ENCODE data around the gene SLC7A9. TPM values are rescaled to one million over a fixed set of nuclear protein-coding genes. Genes with fewer than 3 reads are reported as not detected.
"Not testable (repeated sequence)": the region's sequence is repeated elsewhere in the genome, so short reads cannot be mapped to it uniquely, and the experiment has no call there.

SLC7A9 gene
- total and polyA plus RNA-seq, 10 of the 15 experiments (the other 5 are each of a cell fraction or from before 2014, with no cell fraction given) = 0.13 to 0.17 TPM; not detected in 8

DNA sequence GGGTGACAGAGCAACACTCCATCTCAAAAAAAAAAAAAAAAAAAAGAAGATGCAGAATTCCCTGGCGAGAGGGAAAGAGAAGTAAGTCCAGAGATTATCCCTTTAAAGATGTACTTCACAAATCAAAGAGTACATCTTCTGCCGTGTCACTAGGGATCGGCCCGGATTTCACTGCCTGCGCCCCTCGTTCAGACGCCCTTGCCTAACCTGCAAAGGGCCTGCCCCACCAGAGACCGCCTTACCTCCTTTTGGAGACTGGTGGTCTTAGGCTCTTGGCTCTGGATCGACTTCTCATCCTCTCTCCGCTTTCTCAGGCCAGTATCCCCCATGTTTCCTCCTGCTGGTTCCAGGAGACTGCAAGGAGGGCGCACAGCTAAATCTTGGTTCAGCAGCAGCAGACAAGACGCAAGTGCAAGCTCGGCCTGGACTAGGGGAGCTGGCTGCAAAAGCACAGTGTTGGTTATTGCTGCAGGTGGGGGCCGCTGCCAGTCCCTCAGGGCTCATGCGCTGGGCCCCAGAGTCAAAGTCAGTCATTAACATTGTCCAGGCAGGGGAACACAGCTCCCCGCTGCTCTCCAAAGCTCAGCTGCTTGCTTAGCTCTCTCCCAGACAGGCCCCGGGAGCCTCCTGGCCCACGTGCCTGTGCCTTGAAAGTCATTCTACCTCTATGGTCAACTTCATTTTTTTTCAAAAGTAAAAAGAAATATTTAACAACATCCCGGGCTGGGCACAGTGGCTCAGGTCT lies 1.2 kb downstream of the SLC7A9 start:
- intact Hi-C loops (cut with micrococcal nuclease; ENCODE audit: unreplicated experiment) = no loop called here
- DNase-seq (ENCODE audit: low read depth, low spot score) = no peak
- ATAC-seq = no peak
- no peaks in the 10 kb centered on the region for H3K4me1 ChIP-seq (ENCODE audit: control insufficient read depth, insufficient read depth, low read length)
- no peaks in the 10 kb centered on the region for H3K27me3 ChIP-seq (replicated peaks in 1 of 2; ENCODE audit: control insufficient read depth in 2 of 2, insufficient read depth in 2 of 2, low read length in 1 of 2)
- H3K27ac ChIP-seq (ENCODE audit: control insufficient read depth, insufficient read depth) = no peak overlapping the region
- no peaks in the 10 kb centered on the region for H3K9me3 ChIP-seq (replicated peaks; ENCODE audit: control insufficient read depth, insufficient read depth, low read length)
- no peaks in the 10 kb centered on the region for H4K20me1 ChIP-seq (ENCODE audit: control insufficient read depth, insufficient read depth)
- CTCF ChIA-PET = no interaction called here
- H3K79me2 ChIP-seq (ENCODE audit: control insufficient read depth, insufficient read depth, low read length) = no peaks in the 10 kb centered on the region
- SMC1A ChIA-PET (ENCODE audit: uncharacterized antibody, unreplicated experiment) = no interaction called here
- in situ Hi-C loops (cut with MboI) = no loop called here
- no peak overlapping the region for H2AFZ ChIP-seq (ENCODE audit: control insufficient read depth, low read depth, low read length)
- H3K9ac ChIP-seq (ENCODE audit: control insufficient read depth, insufficient read depth, low read length) = no peak overlapping the region
- WGBS (ENCODE audit: insufficient coverage, insufficient replicate concordance, low lambda C conversion rate, missing lambda C conversion rate) = 57% methylated on average over 19 of the region's 19 CpGs
- POLR2A ChIA-PET = no interaction called here
- H3K4me2 ChIP-seq (ENCODE audit: control insufficient read depth, insufficient read depth) = no peak overlapping the region
- RAD21 ChIA-PET (ENCODE audit: unreplicated experiment) = no interaction called here
- BruUV-seq (replicated peaks) = no TSS peak
- H3K4me3 ChIP-seq = no peak overlapping the region
- TF ChIP-seq PAX5 (IDR thresholded peaks at IDR 0.05; ENCODE audit: borderline replicate concordance, low read depth, low read length) = no peak
- TF ChIP-seq HDGF (IDR thresholded peaks at IDR 0.05) = no peak
- TF ChIP-seq MYC (IDR thresholded peaks at IDR 0.05; ENCODE audit: insufficient read depth, insufficient read length, insufficient replicate concordance, low read length, severe bottlenecking) = no peak
- no peak for TF ChIP-seq ASH2L (IDR thresholded peaks at IDR 0.05; ENCODE audit: borderline replicate concordance, low read depth)
- no peak for TF ChIP-seq WRNIP1 (IDR thresholded peaks at IDR 0.05; ENCODE audit: borderline replicate concordance, low read depth, low read length)
- no peak for TF ChIP-seq MEF2B (IDR thresholded peaks at IDR 0.05; ENCODE audit: partially characterized antibody, poor library complexity, severe bottlenecking)
- no peak for TF ChIP-seq SIN3A (IDR thresholded peaks at IDR 0.05; ENCODE audit: low read depth, low read length)
- no peak for TF ChIP-seq BMI1 (IDR thresholded peaks at IDR 0.05; ENCODE audit: borderline replicate concordance)
- no peak for TF ChIP-seq ZNF622 (IDR thresholded peaks at IDR 0.05)
- TF ChIP-seq FOXK2 (IDR thresholded peaks at IDR 0.05) = no peak
- TF ChIP-seq GABPA (IDR thresholded peaks at IDR 0.05; ENCODE audit: low read depth) = no peak
- no peak for TF ChIP-seq PAX8 (IDR thresholded peaks at IDR 0.05)
- no peak for TF ChIP-seq ZBED1 (IDR thresholded peaks at IDR 0.05; ENCODE audit: borderline replicate concordance)
- no peak for TF ChIP-seq NKRF (conservative IDR thresholded peaks at IDR 0.05)
- no peak for TF ChIP-seq TCF7 (IDR thresholded peaks at IDR 0.05; ENCODE audit: borderline replicate concordance)
- TF ChIP-seq PML (IDR thresholded peaks at IDR 0.05; ENCODE audit: low read length) = no peak
- FAIRE-seq = no peak
- no peaks in the 10 kb centered on the region for H3K36me3 ChIP-seq (ENCODE audit: control insufficient read depth in 2 of 2, insufficient read depth in 2 of 2, low read length in 1 of 2)

- H4K20me1 ChIP-seq (ENCODE audit: control insufficient read depth, insufficient read depth); H3K36me3 ChIP-seq (ENCODE audit: control insufficient read depth in 2 of 2, insufficient read depth in 2 of 2, low read length in 1 of 2); RAD21 ChIA-PET (ENCODE audit: unreplicated experiment); POLR2A ChIA-PET; intact Hi-C loops (cut with micrococcal nuclease; ENCODE audit: unreplicated experiment); BruUV-seq (replicated peaks); SMC1A ChIA-PET (ENCODE audit: uncharacterized antibody, unreplicated experiment); ATAC-seq; H3K4me2 ChIP-seq (ENCODE audit: control insufficient read depth, insufficient read depth); H3K27me3 ChIP-seq (replicated peaks in 1 of 2; ENCODE audit: control insufficient read depth in 2 of 2, insufficient read depth in 2 of 2, low read length in 1 of 2); H3K9me3 ChIP-seq (replicated peaks; ENCODE audit: control insufficient read depth, insufficient read depth, low read length); H3K79me2 ChIP-seq (ENCODE audit: control insufficient read depth, insufficient read depth, low read length); H3K4me1 ChIP-seq (ENCODE audit: control insufficient read depth, insufficient read depth, low read length); DNase-seq (ENCODE audit: low read depth, low spot score); in situ Hi-C loops (cut with MboI); H3K4me3 ChIP-seq; H3K27ac ChIP-seq (ENCODE audit: control insufficient read depth, insufficient read depth); H2AFZ ChIP-seq (ENCODE audit: control insufficient read depth, low read depth, low read length); H3K9ac ChIP-seq (ENCODE audit: control insufficient read depth, insufficient read depth, low read length); CTCF ChIA-PET; FAIRE-seq: not testable (repeated sequence)
- 58% methylated on average over 9 of the region's 9 CpGs for WGBS (ENCODE audit: insufficient coverage, insufficient replicate concordance, low lambda C conversion rate, missing lambda C conversion rate)
Measured at GRCh38 chr19:32867436-32867835, 2.1 kb downstream of the SLC7A9 start.
